ENCODE measurements around the gene TRPT1. TPM values are rescaled to one million over a fixed set of nuclear protein-coding genes. Genes with fewer than 3 reads are reported as not detected.

TRPT1 gene
- total RNA-seq, 3 donors from 2014 or later (not counting 1 experiment from before 2014, with no cell fraction given): 22.7 to 30.8 (median 28.5) TPM

DNA sequence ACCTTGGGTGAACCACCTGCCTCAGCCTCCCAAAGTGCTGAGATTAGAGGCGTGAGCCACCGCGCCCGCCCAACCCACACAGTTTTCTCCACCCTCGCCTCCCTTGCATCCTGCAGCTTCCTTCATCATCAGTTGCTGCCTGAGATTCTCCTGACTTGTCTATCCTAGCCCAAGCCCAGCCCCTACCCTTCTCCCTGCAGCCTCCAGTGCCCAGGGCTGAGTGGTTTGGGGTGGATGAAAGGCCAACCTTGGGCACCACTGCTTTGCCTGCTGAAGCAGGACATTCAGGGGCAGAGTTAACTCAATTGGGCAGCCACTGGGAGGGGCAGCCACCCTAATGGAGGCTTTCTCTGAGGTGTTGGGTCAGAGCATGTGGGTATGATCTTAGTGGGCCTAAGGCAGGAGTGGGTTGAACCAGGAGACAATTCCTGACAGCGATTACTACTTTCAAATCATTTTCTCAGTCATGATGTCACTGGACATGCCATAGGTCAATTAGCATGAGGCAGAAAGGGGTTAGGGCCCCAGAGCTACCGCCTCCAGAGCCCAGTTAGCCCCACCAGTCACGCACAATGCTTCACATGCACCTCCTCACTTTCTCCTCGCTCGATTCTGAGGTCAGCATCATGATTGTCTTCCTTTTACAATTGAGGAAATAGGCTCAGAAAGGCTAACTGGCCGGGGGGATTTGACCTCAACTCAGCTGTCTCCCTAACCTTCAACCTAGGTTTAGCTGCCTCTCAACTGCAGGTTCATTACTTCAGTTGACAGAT lies 13.9 kb upstream of the TRPT1 start:
- Histone ChIP-seq H3K4me3 (ENCODE audit: low read length) (peak overlapping the region; percentile 65), H3K36me3 (ENCODE audit: control insufficient read depth, insufficient read depth, low read length) (peaks cover 15% of the 10 kb centered on the region), H3K27ac (ENCODE audit: low read length) (peak overlapping the region; percentile 98), H3K27me3 (ENCODE audit: control insufficient read depth, insufficient read depth, low read length) (no peaks in the 10 kb centered on the region), H3K9me3 (ENCODE audit: control insufficient read depth, insufficient read depth, low read length) (no peaks in the 10 kb centered on the region), H3K4me1 (ENCODE audit: control insufficient read depth, insufficient read depth, low read length) (peaks cover 66% of the 10 kb centered on the region)
- ATAC-seq: no peak
- TF ChIP-seq, protein P1, sequence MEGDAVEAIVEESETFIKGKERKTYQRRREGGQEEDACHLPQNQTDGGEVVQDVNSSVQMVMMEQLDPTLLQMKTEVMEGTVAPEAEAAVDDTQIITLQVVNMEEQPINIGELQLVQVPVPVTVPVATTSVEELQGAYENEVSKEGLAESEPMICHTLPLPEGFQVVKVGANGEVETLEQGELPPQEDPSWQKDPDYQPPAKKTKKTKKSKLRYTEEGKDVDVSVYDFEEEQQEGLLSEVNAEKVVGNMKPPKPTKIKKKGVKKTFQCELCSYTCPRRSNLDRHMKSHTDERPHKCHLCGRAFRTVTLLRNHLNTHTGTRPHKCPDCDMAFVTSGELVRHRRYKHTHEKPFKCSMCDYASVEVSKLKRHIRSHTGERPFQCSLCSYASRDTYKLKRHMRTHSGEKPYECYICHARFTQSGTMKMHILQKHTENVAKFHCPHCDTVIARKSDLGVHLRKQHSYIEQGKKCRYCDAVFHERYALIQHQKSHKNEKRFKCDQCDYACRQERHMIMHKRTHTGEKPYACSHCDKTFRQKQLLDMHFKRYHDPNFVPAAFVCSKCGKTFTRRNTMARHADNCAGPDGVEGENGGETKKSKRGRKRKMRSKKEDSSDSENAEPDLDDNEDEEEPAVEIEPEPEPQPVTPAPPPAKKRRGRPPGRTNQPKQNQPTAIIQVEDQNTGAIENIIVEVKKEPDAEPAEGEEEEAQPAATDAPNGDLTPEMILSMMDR (IDR thresholded peaks at IDR 0.05): no peak
- Mint-ChIP-seq H3K36me3 (no peaks in the 10 kb centered on the region), H3K4me3 (peak overlapping the region; percentile 96), H3K9me3 (no peaks in the 10 kb centered on the region), H3K27me3 (ENCODE audit: low read depth in 2 of 2) (no peaks in the 10 kb centered on the region), H3K4me1 (peaks cover 13 to 46% of the 10 kb centered on the region in 2 donors), H3K27ac (peak overlapping the region; percentile 98 to 99)
- intact Hi-C loops (cut with micrococcal nuclease): loop anchor here (2.0 kb wide), 1 partner anchor 29 kb away; no protein-coding TSS in a partner anchor
- no peak for DNase-seq
- WGBS (ENCODE audit: insufficient coverage): 60% methylated on average over 11 of the region's 11 CpGs

DNA sequence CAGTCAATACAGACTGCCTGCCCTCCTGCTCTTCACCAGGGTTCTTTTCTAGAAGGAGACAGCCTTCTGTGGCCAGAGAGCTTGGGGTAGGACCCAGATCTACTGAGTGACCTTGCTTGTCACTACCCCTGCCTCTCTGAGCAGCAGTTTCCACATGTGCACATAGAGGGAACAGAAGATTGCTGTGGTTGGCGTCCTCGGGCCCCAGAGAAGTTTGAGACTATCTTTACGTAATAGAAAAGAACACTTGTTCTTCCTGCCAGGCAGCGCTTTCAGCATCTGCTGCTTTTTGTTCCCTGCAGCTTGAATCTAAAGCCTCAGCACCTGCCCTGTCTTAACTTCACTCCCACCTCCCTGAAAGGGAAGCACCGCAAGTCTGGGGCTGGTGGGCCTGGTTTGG lies 13.0 kb upstream of the TRPT1 start:
- H3K27ac ChIP-seq (ENCODE audit: low read length): peak overlapping the region; percentile 47
- no peaks in the 10 kb centered on the region for H3K27me3 Mint-ChIP-seq (ENCODE audit: low read depth in 2 of 2)
- no peaks in the 10 kb centered on the region for H3K9me3 ChIP-seq (ENCODE audit: control insufficient read depth, insufficient read depth, low read length)
- TF ChIP-seq, protein P1 (IDR thresholded peaks at IDR 0.05): no peak
- intact Hi-C loops (cut with micrococcal nuclease): no loop called here
- H3K4me3 ChIP-seq (ENCODE audit: low read length): no peak overlapping the region
- H3K27me3 ChIP-seq (ENCODE audit: control insufficient read depth, insufficient read depth, low read length): no peaks in the 10 kb centered on the region
- peaks cover 13 to 47% of the 10 kb centered on the region in 2 donors for H3K4me1 Mint-ChIP-seq
- DNase-seq (no peak), ATAC-seq (no peak)
- peaks cover 64% of the 10 kb centered on the region for H3K4me1 ChIP-seq (ENCODE audit: control insufficient read depth, insufficient read depth, low read length)
- no peaks in the 10 kb centered on the region for H3K9me3 Mint-ChIP-seq
- 70% methylated on average over 5 of the region's 5 CpGs for WGBS (ENCODE audit: insufficient coverage)
- peaks cover 12% of the 10 kb centered on the region for H3K36me3 ChIP-seq (ENCODE audit: control insufficient read depth, insufficient read depth, low read length)
- no peaks in the 10 kb centered on the region for H3K36me3 Mint-ChIP-seq
- H3K4me3 Mint-ChIP-seq: no peak overlapping the region
- peak overlapping the region; percentile 98 to 99 for H3K27ac Mint-ChIP-seq

DNA sequence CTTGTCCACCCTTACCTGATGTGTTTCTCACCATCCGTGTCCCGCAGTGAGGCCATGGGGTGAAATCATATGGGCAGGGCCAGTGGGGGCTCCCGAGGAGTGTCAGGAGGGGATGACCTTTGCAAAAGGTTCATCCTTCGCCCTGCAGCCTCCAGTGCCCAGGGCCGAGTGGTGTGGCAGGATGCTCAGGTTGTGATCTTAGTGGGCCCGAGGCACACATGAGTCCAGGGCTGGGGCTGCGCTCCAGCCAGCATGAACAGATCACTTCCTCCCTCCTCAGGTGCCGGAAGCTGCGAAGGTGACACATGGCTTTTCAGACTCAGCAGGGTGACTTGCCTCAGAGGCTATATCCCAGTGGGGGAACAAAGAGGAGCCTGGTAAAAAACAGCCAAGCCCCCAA lies 12.1 kb upstream of the TRPT1 start:
- no peak overlapping the region for H3K4me3 ChIP-seq (ENCODE audit: low read length)
- intact Hi-C loops (cut with micrococcal nuclease): no loop called here
- peaks cover 13 to 44% of the 10 kb centered on the region in 2 donors for H3K4me1 Mint-ChIP-seq
- H3K9me3 ChIP-seq (ENCODE audit: control insufficient read depth, insufficient read depth, low read length): no peaks in the 10 kb centered on the region
- DNase-seq: no peak
- H3K4me3 Mint-ChIP-seq: no peak overlapping the region
- H3K27ac ChIP-seq (ENCODE audit: low read length): peak overlapping the region; percentile 50
- WGBS (ENCODE audit: insufficient coverage): 85% methylated on average over 9 of the region's 9 CpGs
- TF ChIP-seq, protein P1 (IDR thresholded peaks at IDR 0.05): no peak
- H3K27me3 ChIP-seq (ENCODE audit: control insufficient read depth, insufficient read depth, low read length): no peaks in the 10 kb centered on the region
- H3K9me3 Mint-ChIP-seq: no peaks in the 10 kb centered on the region
- H3K36me3 ChIP-seq (ENCODE audit: control insufficient read depth, insufficient read depth, low read length): peaks cover 5% of the 10 kb centered on the region
- no peaks in the 10 kb centered on the region for H3K27me3 Mint-ChIP-seq (ENCODE audit: low read depth in 2 of 2)
- H3K27ac Mint-ChIP-seq: peak overlapping the region; percentile 98 to 99
- H3K36me3 Mint-ChIP-seq: no peaks in the 10 kb centered on the region
- H3K4me1 ChIP-seq (ENCODE audit: control insufficient read depth, insufficient read depth, low read length): peaks cover 66% of the 10 kb centered on the region
- no peak for ATAC-seq
